GM21447 (cell line): ENCODE data around the gene DPP9.
"Not testable (repeated sequence)": the region's sequence is repeated elsewhere in the genome, so short reads cannot be mapped to it uniquely, and the experiment has no call there.

Source experiments
- ATAC-seq: cut with Tn5 transposase; IDR thresholded peaks from one replicate; pipeline ENCODE4 v1.9.1; 2021; ENCODE audit not compliant: unreplicated experiment

DPP9 gene

GRCh38 chr19:4691373-4691772 is 32.3 kb downstream of the DPP9 start:
- ATAC-seq, result no peak

- ATAC-seq, result no peak
These were observed 33.3 kb downstream of the DPP9 start for GRCh38 chr19:4690361-4690760.

GRCh38 chr19:4689403-4689802 is 34.2 kb downstream of the DPP9 start:
- ATAC-seq, result no peak

- ATAC-seq, result no peak
These were observed 35.1 kb downstream of the DPP9 start for GRCh38 chr19:4688587-4688986.

GRCh38 chr19:4687396-4687795 is 36.2 kb downstream of the DPP9 start:
- no peak for ATAC-seq

- ATAC-seq, result no peak
These were observed 36.9 kb downstream of the DPP9 start for GRCh38 chr19:4686700-4687099.

GRCh38 chr19:4684312-4685095 is 39.1 kb downstream of the DPP9 start:
- ATAC-seq, result no peak

- ATAC-seq, result no peak
These were observed 41.0 kb downstream of the DPP9 start for GRCh38 chr19:4682417-4683200.

GRCh38 chr19:4680021-4680420 is 43.6 kb downstream of the DPP9 start:
- ATAC-seq, result not testable (repeated sequence)

GRCh38 chr19:4678881-4679790 is 44.5 kb downstream of the DPP9 start:
- ATAC-seq, result no peak

- no peak for ATAC-seq
These were observed 46.5 kb downstream of the DPP9 start for GRCh38 chr19:4676955-4677731.

GRCh38 chr19:4675346-4675745 is 48.3 kb downstream of the DPP9 start:
- ATAC-seq, result no peak

GRCh38 chr19:4673726-4674125 is 49.9 kb downstream of the DPP9 start:
- ATAC-seq, result no peak

- no peak for ATAC-seq
These were observed 50.4 kb downstream of the DPP9 start for GRCh38 chr19:4673216-4673615.

GRCh38 chr19:4671185-4671851 is 52.3 kb downstream of the DPP9 start:
- no peak for ATAC-seq

GRCh38 chr19:4669723-4670480 is 53.7 kb downstream of the DPP9 start, which contains the start of gene MYDGF:
MYDGF (minus strand) TSS chr19:4670342; CDS start chr19:4670334, 8 bp downstream.
- peak; percentile 72 for ATAC-seq

- no peak for ATAC-seq
These were observed 59.0 kb downstream of the DPP9 start for GRCh38 chr19:4664642-4665041.

- ATAC-seq, result no peak
These were observed 60.8 kb downstream of the DPP9 start for GRCh38 chr19:4662812-4663211.

- ATAC-seq, result no peak
These were observed 61.5 kb downstream of the DPP9 start for GRCh38 chr19:4662020-4662695.
